Upper lobe of left lung (tissue), 4 donors: ENCODE data around the gene DTNB.

Experiments
- POLR2A ChIP-seq, 4 donors: fragments of 450-650 bp; IDR thresholded peaks; one replicate each; pipeline ENCODE4 v1.5.1; 2016 to 2017; ENCODE audit warnings: antibody characterized with exemption in 4 of 4, mild to moderate bottlenecking in 2 of 4
- TF ChIP-seq, protein P1 (sequence below), 6 experiments: fragments of 450-650 bp in 4 of 6; fragments of 200-600 bp in 2 of 6; sonication (generic) in 2 of 6; IDR thresholded peaks; one replicate each; pipeline ENCODE4 v1.5.1; 2016 to 2019; ENCODE audit warnings: antibody characterized with exemption in 6 of 6

DNA sequence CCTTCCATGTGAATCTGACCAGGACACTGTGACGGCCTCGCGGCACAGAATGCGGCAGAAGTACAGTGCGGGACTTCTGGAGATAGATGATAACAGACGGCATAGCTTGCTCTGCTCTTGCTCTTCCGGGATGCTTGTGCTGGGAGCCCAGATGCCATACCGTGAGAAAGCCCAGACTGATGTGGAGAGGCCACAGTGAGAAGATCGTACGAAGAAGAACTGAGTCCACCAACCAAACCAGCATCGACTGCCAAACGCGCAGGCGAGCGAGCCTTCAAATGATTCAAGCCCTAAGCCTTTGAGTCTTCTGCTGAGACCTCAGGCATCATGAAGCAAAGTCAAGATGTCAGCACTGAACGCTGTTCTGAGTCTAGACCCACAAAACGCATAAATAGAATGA, 33.7 kb downstream of the DTNB start:
- TF ChIP-seq, protein P1, sequence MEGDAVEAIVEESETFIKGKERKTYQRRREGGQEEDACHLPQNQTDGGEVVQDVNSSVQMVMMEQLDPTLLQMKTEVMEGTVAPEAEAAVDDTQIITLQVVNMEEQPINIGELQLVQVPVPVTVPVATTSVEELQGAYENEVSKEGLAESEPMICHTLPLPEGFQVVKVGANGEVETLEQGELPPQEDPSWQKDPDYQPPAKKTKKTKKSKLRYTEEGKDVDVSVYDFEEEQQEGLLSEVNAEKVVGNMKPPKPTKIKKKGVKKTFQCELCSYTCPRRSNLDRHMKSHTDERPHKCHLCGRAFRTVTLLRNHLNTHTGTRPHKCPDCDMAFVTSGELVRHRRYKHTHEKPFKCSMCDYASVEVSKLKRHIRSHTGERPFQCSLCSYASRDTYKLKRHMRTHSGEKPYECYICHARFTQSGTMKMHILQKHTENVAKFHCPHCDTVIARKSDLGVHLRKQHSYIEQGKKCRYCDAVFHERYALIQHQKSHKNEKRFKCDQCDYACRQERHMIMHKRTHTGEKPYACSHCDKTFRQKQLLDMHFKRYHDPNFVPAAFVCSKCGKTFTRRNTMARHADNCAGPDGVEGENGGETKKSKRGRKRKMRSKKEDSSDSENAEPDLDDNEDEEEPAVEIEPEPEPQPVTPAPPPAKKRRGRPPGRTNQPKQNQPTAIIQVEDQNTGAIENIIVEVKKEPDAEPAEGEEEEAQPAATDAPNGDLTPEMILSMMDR (IDR thresholded peaks at IDR 0.05): no peak
- TF ChIP-seq POLR2A (IDR thresholded peaks at IDR 0.05): no peak
